IMR-90 (cell line): ENCODE results near the gene JAKMIP2. TPM values are rescaled to one million over a fixed set of nuclear protein-coding genes. Genes with fewer than 3 reads are reported as not detected.

Experiments used
- ATAC-seq: fragments of 200-7000 bp; cut with Tn5 transposase; 2 replicates; pipeline ENCODE4 v1.9.1; 2020; ENCODE audit warnings: low read depth, mild to moderate bottlenecking, moderate library complexity
- BruUV-seq: library from RNA; stranded (reverse); fragments of 400-500 nt; replicated peaks from 2 replicates; lab custom pipeline; 2021; lab: Mats Ljungman, UMichigan
- CTCF ChIA-PET: fragments of 300-600 bp; formaldehyde crosslinking; extraction: SDS; loops from one replicate; lab custom pipeline; 2021; ENCODE audit warnings: antibody characterized with exemption; lab: Yijun Ruan, JAX
- POLR2A ChIA-PET: fragments of 300-600 bp; sonication (Branson Sonifier 250); formaldehyde crosslinking; loops from one replicate; lab custom pipeline; 2022; ENCODE audit warnings: antibody characterized with exemption; ENCODE audit not compliant: unreplicated experiment; lab: Charles Lee
- DNase-seq: peaks from one replicate; pipeline ENCODE4 v3.0.0; 2013
- H2AFZ ChIP-seq: replicated peaks from 2 replicates; pipeline ENCODE3; 2013; ENCODE audit warnings: low read length, mild to moderate bottlenecking; ENCODE audit not compliant: poor library complexity
- H2AK5ac ChIP-seq: 2 replicates; pipeline ENCODE4 v1.6.1; 2013; ENCODE audit warnings: low read depth, low read length, inconsistent platforms
- H2AK9ac ChIP-seq: replicated peaks from 2 replicates; pipeline ENCODE3; 2013; ENCODE audit warnings: mild to moderate bottlenecking, low read depth, low read length, moderate library complexity; ENCODE audit not compliant: poor library complexity
- H2BK120ac ChIP-seq: 2 replicates; pipeline ENCODE4 v1.6.1; 2013; ENCODE audit warnings: low read depth, low read length, inconsistent platforms
- H2BK15ac ChIP-seq: 3 replicates; pipeline ENCODE4 v1.6.1; 2013; ENCODE audit warnings: low read depth, low read length, inconsistent platforms
- H2BK20ac ChIP-seq: 2 replicates; pipeline ENCODE4 v1.6.1; 2013; ENCODE audit warnings: low read depth, mild to moderate bottlenecking, inconsistent platforms, low read length, moderate library complexity
- H2BK5ac ChIP-seq: 2 replicates; pipeline ENCODE4 v1.6.1; 2013; ENCODE audit warnings: mild to moderate bottlenecking, low read depth, low read length, inconsistent platforms; ENCODE audit not compliant: poor library complexity, severe bottlenecking
- H3K14ac ChIP-seq: replicated peaks from 2 replicates; pipeline ENCODE4 v1.6.1; 2013; ENCODE audit warnings: low read depth, low read length, inconsistent platforms
- H3K18ac ChIP-seq: 2 replicates; pipeline ENCODE4 v1.6.1; 2013; ENCODE audit warnings: low read depth, low read length, control low read depth
- H3K23ac ChIP-seq: 2 replicates; pipeline ENCODE4 v1.6.1; 2013; ENCODE audit warnings: low read depth, low read length, inconsistent platforms
- H3K27ac ChIP-seq: 2 replicates; pipeline ENCODE4 v1.5.1; 2013; ENCODE audit warnings: mild to moderate bottlenecking, control low read depth, low read length; ENCODE audit not compliant: insufficient read depth
- H3K27me3 ChIP-seq: 2 replicates; pipeline ENCODE4 v1.6.1; 2013; ENCODE audit warnings: low read length; ENCODE audit not compliant: control insufficient read depth, insufficient read depth
- H3K36me3 ChIP-seq: 2 replicates; pipeline ENCODE4 v1.6.1; 2013; ENCODE audit warnings: low read length, mixed read lengths; ENCODE audit not compliant: control insufficient read depth, insufficient read depth
- H3K4ac ChIP-seq: 2 replicates; pipeline ENCODE4 v1.6.1; 2013; ENCODE audit warnings: low read depth, low read length, inconsistent platforms
- H3K4me1 ChIP-seq: 2 replicates; pipeline ENCODE4 v1.6.1; 2013; ENCODE audit warnings: low read length, mixed read lengths; ENCODE audit not compliant: control insufficient read depth, insufficient read depth
- H3K4me2 ChIP-seq: 2 replicates; pipeline ENCODE4 v1.6.1; 2013; ENCODE audit warnings: low read depth, mild to moderate bottlenecking, control low read depth, low read length, moderate library complexity
- H3K4me3 ChIP-seq: 2 replicates; pipeline ENCODE4 v1.5.1; 2013; ENCODE audit warnings: low read depth, mild to moderate bottlenecking, control low read depth, low read length, moderate library complexity; ENCODE audit not compliant: insufficient read depth
- H3K56ac ChIP-seq: 2 replicates; pipeline ENCODE4 v1.6.1; 2013; ENCODE audit warnings: low read length, inconsistent platforms; ENCODE audit not compliant: insufficient read depth; ENCODE audit errors: extremely low read depth
- H3K79me1 ChIP-seq, 2 experiments: 2 replicates each; pipeline ENCODE4 v1.6.1; 2013; ENCODE audit warnings: low read length in 2 of 2, inconsistent platforms in 1 of 2, low read depth in 1 of 2
- H3K9ac ChIP-seq: 2 replicates; pipeline ENCODE4 v1.6.1; 2013; ENCODE audit warnings: low read depth, low read length, control low read depth
- H3K9me1 ChIP-seq: 2 replicates; pipeline ENCODE4 v1.6.1; 2013; ENCODE audit warnings: low read length, inconsistent platforms; ENCODE audit not compliant: insufficient read depth
- H3K9me3 ChIP-seq: 2 replicates; pipeline ENCODE4 v1.6.1; 2013; ENCODE audit warnings: low read length; ENCODE audit not compliant: control insufficient read depth, insufficient read depth
- H4K20me1 ChIP-seq: 2 replicates; pipeline ENCODE4 v1.6.1; 2013; ENCODE audit warnings: low read length, inconsistent platforms; ENCODE audit not compliant: insufficient read depth
- H4K5ac ChIP-seq: 2 replicates; pipeline ENCODE4 v1.6.1; 2013; ENCODE audit warnings: mild to moderate bottlenecking, low read depth, low read length, control low read depth
- H4K8ac ChIP-seq, 2 experiments: 2 replicates each; pipeline ENCODE4 v1.6.1; 2013; ENCODE audit warnings: low read depth in 2 of 2, low read length in 2 of 2, control low read depth in 1 of 2, inconsistent platforms in 1 of 2
- H4K91ac ChIP-seq: 2 replicates; pipeline ENCODE4 v1.6.1; 2013; ENCODE audit warnings: low read depth, low read length, inconsistent platforms; ENCODE audit not compliant: insufficient read depth
- BHLHE40 ChIP-seq: fragments of 150-350 bp; IDR thresholded peaks from 2 replicates; pipeline ENCODE4 v1.6.1; 2016; ENCODE audit warnings: mild to moderate bottlenecking, low read depth, low read length
- CEBPB ChIP-seq: IDR thresholded peaks from 2 replicates; pipeline ENCODE4 v1.6.1; 2012; ENCODE audit warnings: low read depth, low read length, improper control_type of control experiment
- CHD1 ChIP-seq: IDR thresholded peaks from 2 replicates; pipeline ENCODE4 v1.6.1; 2012; ENCODE audit warnings: low read depth, low read length, improper control_type of control experiment
- ELK1 ChIP-seq: fragments of 150-350 bp; IDR thresholded peaks from 2 replicates; pipeline ENCODE4 v1.6.1; 2016; ENCODE audit warnings: low read depth, mild to moderate bottlenecking, low read length, moderate library complexity, borderline replicate concordance
- FOS ChIP-seq: fragments of 150-350 bp; IDR thresholded peaks from 2 replicates; pipeline ENCODE4 v1.6.1; 2016; ENCODE audit warnings: low read depth, low read length
- MAFK ChIP-seq: IDR thresholded peaks from 2 replicates; pipeline ENCODE4 v1.6.1; 2012; ENCODE audit warnings: low read depth, low read length, improper control_type of control experiment
- MAZ ChIP-seq: IDR thresholded peaks from 2 replicates; pipeline ENCODE4 v1.6.1; 2012; ENCODE audit warnings: low read depth, mild to moderate bottlenecking, low read length, improper control_type of control experiment, moderate library complexity, borderline replicate concordance
- MXI1 ChIP-seq: IDR thresholded peaks from 2 replicates; pipeline ENCODE4 v1.6.1; 2012; ENCODE audit warnings: low read depth, mild to moderate bottlenecking, low read length, moderate library complexity, borderline replicate concordance
- NFE2L2 ChIP-seq: fragments of 150-350 bp; IDR thresholded peaks from 2 replicates; pipeline ENCODE4 v1.6.1; 2016; ENCODE audit warnings: low read depth, mild to moderate bottlenecking, low read length
- POLR2A ChIP-seq: IDR thresholded peaks from 2 replicates; pipeline ENCODE4 v1.6.1; 2012; ENCODE audit warnings: mild to moderate bottlenecking, low read depth, low read length
- RAD21 ChIP-seq: IDR thresholded peaks from 2 replicates; pipeline ENCODE4 v1.6.1; 2012; ENCODE audit warnings: low read length, improper control_type of control experiment
- RCOR1 ChIP-seq: IDR thresholded peaks from 2 replicates; pipeline ENCODE4 v1.6.1; 2012; ENCODE audit warnings: mild to moderate bottlenecking, low read length, improper control_type of control experiment; ENCODE audit not compliant: insufficient replicate concordance
- RFX5 ChIP-seq: IDR thresholded peaks from 2 replicates; pipeline ENCODE4 v1.8.0; 2012; ENCODE audit warnings: low read depth, mild to moderate bottlenecking, low read length, moderate library complexity
- SMC3 ChIP-seq: fragments of 150-350 bp; IDR thresholded peaks from 2 replicates; pipeline ENCODE4 v1.6.1; 2016; ENCODE audit warnings: low read depth, mild to moderate bottlenecking, antibody characterized with exemption, low read length, moderate library complexity
- USF2 ChIP-seq: fragments of 150-350 bp; IDR thresholded peaks from 2 replicates; pipeline ENCODE4 v1.6.1; 2017; ENCODE audit warnings: mild to moderate bottlenecking, antibody characterized with exemption, low read length, low read depth
- WGBS, 2 experiments: methylation state at CpG; one replicate each; pipeline versions ENCODE4 v1.1.5 to v1.1.7; 2013; ENCODE audit warnings: missing lambda C conversion rate in 2 of 2; ENCODE audit not compliant: insufficient read length in 1 of 2; ENCODE audit errors: extremely low coverage in 2 of 2; 5-methylcytosine and 5-hydroxymethylcytosine counted together
- dilution Hi-C: fragments of 300-500 bp; cut with HindIII; formaldehyde crosslinking; loops from one replicate; pipeline ENCODE4 v1.14.3; 2018; ENCODE audit warnings: low sequenced_read_pairs; ENCODE audit not compliant: unreplicated experiment
- in situ Hi-C: fragments of 300-500 bp; cut with MboI; formaldehyde crosslinking; loops from 3 replicates; pipeline ENCODE4 v1.14.3; 2019; ENCODE audit warnings: low sequenced_read_pairs, inconsistent platforms, mixed read lengths
- intact Hi-C: fragments of 100-400 bp; cut with micrococcal nuclease; formaldehyde crosslinking; loops from 2 replicates; pipeline ENCODE4 v1.10.0; 2022
- polyA plus RNA-seq, 3 experiments: library from polyadenylated mRNA; depleted of rRNA; stranded (reverse); fragments of >200 nt; gene quantifications; 2 replicates each; pipeline ENCODE4 v1.2.3, GENCODE V29; 2012; ENCODE audit warnings: low replicate concordance in 1 of 3
- total RNA-seq: library from RNA; depleted of rRNA; stranded (reverse); fragments of >200 nt; gene quantifications from 2 replicates; pipeline ENCODE4 v1.2.3, GENCODE V29; 2012
- TF ChIP-seq, protein P1 (sequence below): conservative IDR thresholded peaks from 2 replicates; pipeline ENCODE4 v1.5.1; 2012; ENCODE audit warnings: mild to moderate bottlenecking, low read depth, low read length, improper control_type of control experiment

The JAKMIP2 gene
- total and polyA plus RNA-seq, 2 of the 4 experiments (the other 2 are of a cell fraction): under 0.01 TPM; not detected in 1

DNA sequence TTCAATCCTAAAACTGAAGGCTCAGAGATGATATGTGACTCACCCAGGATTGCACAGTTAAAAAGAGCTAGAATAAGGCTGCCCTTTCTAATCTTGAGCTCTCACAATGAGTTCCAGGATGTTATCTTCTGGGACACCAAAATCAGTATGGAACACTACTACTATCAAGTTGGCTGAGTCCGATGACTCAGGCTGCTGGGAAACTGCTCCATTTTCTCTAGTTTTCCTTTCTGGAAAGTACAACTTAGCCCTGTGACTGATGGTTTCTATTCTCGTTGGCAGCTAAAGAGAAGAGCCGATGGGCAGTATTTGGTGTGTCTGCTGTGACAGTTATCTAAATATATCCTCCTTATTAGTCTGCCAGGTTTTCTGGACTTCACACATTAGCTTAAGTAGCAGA, 234.8 kb downstream of the JAKMIP2 start:
- no peak overlapping the region for H3K9ac ChIP-seq
- H4K91ac ChIP-seq: no peak overlapping the region
- H3K18ac ChIP-seq: no peak overlapping the region
- ATAC-seq (peak; percentile 49; the same call in 1 of the 2 replicates), DNase-seq (peak; percentile 45)
- ChIA-PET POLR2A (no interaction called here), CTCF (interaction anchor here (1.6 kb wide), 1 partner anchor 10 kb away, joined by 3 read pairs; no protein-coding TSS in a partner anchor)
- TF ChIP-seq RCOR1 (no peak), MAFK (no peak), RFX5 (no peak), USF2 (no peak), FOS (no peak), RAD21 (no peak), NFE2L2 (no peak), ELK1 (no peak), MAZ (no peak), CHD1 (no peak), POLR2A (no peak), CEBPB (no peak), SMC3 (no peak), BHLHE40 (no peak), MXI1 (no peak)
- TF ChIP-seq, protein P1, sequence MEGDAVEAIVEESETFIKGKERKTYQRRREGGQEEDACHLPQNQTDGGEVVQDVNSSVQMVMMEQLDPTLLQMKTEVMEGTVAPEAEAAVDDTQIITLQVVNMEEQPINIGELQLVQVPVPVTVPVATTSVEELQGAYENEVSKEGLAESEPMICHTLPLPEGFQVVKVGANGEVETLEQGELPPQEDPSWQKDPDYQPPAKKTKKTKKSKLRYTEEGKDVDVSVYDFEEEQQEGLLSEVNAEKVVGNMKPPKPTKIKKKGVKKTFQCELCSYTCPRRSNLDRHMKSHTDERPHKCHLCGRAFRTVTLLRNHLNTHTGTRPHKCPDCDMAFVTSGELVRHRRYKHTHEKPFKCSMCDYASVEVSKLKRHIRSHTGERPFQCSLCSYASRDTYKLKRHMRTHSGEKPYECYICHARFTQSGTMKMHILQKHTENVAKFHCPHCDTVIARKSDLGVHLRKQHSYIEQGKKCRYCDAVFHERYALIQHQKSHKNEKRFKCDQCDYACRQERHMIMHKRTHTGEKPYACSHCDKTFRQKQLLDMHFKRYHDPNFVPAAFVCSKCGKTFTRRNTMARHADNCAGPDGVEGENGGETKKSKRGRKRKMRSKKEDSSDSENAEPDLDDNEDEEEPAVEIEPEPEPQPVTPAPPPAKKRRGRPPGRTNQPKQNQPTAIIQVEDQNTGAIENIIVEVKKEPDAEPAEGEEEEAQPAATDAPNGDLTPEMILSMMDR: no peak
- H3K9me3 ChIP-seq: no peaks in the 10 kb centered on the region
- H3K79me1 ChIP-seq: no peaks in the 10 kb centered on the region
- no peak overlapping the region for H3K56ac ChIP-seq
- no TSS peak for BruUV-seq
- no peak overlapping the region for H2AFZ ChIP-seq
- no peaks in the 10 kb centered on the region for H3K9me1 ChIP-seq
- H3K23ac ChIP-seq: no peak overlapping the region
- no peaks in the 10 kb centered on the region for H4K20me1 ChIP-seq
- H4K5ac ChIP-seq: no peak overlapping the region
- WGBS, 2 experiments: no CpG with 5 or more reads among the region's 3 CpGs
- H3K36me3 ChIP-seq: no peaks in the 10 kb centered on the region
- H2BK120ac ChIP-seq: no peak overlapping the region
- peaks cover 2% of the 10 kb centered on the region for H3K4me1 ChIP-seq
- no peak overlapping the region for H3K27ac ChIP-seq
- no peaks in the 10 kb centered on the region for H3K27me3 ChIP-seq
- dilution Hi-C loops: no loop called here
- H4K8ac ChIP-seq: no peak overlapping the region
- H3K4me3 ChIP-seq: no peak overlapping the region
- H3K4me2 ChIP-seq: no peak overlapping the region
- in situ Hi-C loops: no loop called here
- no peak overlapping the region for H2BK5ac ChIP-seq
- H2BK20ac ChIP-seq: no peak overlapping the region
- no peak overlapping the region for H2BK15ac ChIP-seq
- no peak overlapping the region for H2AK5ac ChIP-seq
- no peak overlapping the region for H3K14ac ChIP-seq
- no peak overlapping the region for H3K4ac ChIP-seq
- intact Hi-C loops: no loop called here
- H2AK9ac ChIP-seq: no peak overlapping the region
